Activated T-cell treated with anti-CD3 and anti-CD28 coated beads for 48 hours (primary cell): ENCODE results near the gene FUNDC1.

Source experiments
- DNase-seq: peaks from one replicate; pipeline ENCODE4 v3.0.0-alpha.2; 2020; ENCODE audit warnings: low read depth

FUNDC1 gene

DNA sequence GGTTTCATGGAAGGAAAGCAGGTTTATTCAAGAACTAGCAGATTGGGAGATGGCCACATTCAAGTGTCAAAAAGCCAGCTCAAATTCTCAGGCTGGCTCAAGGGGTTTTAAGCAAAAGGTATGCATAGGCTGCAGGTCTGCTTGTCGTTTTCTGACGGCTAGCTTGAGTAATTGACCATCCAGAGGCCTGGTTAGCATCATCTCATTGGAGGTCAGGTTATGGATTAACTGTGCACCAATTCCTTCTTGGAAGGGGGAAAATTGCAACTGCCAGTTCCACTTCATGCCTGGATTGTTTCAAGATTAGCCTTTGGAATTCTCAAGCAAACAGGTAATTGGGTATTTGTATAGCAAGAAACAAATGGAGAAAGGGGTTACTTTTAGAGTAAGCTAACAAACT is 62.1 kb downstream of the FUNDC1 start:
- DNase-seq, result no peak

DNA sequence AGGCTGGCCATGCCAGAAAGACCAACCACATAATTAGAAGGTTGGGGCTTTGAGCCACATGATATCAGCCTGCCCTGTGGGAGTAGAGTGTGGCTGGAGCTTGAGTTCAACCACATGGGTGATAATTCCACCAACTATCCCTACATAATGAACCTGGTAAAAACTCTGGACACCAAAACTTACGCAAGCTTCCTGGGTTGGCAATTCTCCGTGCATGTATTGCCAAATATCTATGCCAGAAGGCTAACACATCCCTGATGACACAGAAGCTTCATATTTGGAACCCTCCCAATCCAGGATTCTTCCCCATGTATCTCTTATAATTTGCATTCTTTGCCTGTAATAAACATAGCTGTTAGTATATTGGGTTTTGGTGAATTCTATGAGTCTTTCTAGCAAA is 68.2 kb downstream of the FUNDC1 start:
- DNase-seq, result no peak
